GM19324 (cell line): Measurements from ENCODE around the gene ANGEL2.
"Not testable (repeated sequence)": the region's sequence is repeated elsewhere in the genome, so short reads cannot be mapped to it uniquely, and the experiment has no call there.

ENCODE experiments used
- ATAC-seq: cut with Tn5 transposase; IDR thresholded peaks from one replicate; pipeline ENCODE4 v1.9.1; 2021; ENCODE audit warnings: mild to moderate bottlenecking, moderate library complexity; ENCODE audit not compliant: unreplicated experiment, low FRiP score

Gene ANGEL2

DNA sequence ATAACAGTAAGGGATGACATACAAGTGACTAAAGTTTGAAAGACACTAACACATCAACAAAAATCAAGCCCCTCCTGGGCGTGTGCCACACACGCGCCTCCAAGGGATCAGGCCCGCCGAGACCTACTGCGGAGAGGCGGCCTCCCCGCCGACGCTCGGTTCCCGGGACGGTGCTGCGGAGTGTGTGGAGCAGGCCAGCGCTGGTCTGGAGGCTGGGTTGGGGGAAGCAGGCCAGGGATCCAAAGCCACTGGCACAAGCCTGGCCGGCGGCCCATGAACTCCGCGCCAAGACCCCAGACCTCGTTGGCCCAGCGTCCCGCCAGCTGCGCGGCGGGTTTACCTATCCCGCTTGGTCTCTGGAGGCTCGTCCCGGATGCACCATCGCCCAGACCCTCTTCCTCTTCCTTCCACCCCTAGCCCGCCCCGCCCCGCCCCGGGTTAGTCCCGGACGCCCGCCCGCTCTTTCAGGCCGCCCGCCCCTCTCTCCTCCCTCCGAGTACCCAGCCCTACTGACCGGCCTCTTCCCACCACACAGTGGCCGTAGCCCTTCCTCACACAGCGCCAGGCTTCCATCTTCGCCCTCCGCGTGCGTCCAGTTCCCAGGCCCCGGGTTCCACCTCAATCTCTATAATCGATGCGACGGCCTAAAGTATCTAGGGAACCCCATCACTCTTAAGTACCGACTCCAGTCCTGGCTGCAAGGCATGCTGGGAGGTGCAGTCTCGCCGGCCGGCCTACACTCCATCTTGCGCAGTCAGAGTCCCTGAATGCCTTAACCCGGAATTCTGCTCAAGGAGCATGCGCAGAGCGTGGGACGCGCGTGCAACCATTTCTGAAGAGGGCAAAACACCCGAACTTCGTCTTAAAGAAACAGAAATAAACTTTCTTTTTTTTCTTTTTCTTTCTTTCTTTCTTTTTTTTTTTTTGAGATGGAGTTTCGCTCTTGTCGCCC, at the start of gene ANGEL2:
Gene ANGEL2 (minus strand): TSS at position 769 of the 952 bp plus-strand sequence. CDS start 196 bp downstream, at position 573.
- ATAC-seq = peak; percentile 96

DNA sequence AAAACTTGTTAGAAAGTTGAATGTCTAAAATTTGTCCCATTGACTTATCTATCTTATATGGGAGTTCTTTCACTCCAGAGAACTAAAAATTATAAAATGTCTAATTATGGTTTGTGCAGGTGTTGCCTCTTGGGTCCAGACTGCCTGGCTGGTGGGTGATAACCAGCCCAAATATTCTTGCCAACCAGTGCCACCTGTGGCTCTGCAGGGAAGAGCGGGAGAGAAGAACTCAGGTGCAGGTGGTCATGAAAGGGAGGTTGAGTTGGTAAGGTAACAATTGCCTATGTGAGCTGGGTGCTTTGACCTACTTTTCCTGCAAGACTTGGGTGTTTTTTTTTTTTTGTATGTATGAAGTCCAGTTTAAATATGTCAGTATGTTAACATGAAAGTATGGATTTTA, 45.6 kb upstream of the ANGEL2 start:
- no peak for ATAC-seq

- ATAC-seq = no peak
Observed at GRCh38 chr1:213060836-213061235, 45.2 kb upstream of the ANGEL2 start.

DNA sequence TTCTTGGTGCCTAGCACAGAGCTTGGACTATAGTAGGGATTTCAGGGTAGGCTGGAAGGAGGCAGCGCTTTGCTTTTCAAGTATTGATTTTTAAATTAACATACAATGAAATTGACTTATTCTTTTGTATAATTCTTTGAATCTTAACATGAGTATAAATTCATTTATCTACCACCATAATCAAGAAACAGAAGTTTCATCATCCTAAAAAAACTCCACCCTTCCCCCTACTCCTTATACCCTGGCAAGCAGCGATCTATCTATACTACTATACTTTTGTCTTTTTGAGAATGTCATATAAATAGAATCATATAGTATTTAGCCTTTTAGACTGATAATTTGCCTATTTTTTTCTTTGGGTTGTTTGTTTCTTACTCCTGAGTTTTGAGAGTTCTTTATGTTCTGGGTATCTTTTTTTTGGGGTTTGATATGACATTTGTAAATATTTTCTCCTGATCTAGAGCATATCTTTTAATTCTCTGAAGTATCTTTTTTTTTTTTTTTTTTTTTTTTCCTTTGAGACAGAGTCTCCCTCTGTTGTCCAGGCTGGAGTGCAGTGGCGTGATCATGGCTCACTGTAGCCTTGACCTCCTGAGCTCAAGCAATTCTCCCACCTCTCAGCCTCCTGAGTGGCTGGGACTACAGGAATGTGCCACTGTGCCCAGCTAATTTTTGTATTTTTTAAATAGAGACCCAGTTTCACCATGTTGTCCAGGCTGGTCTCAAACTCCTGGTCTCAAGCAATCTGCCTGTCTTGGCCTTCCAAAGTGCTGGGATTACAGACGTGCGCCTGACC, 41.8 kb upstream of the ANGEL2 start:
- ATAC-seq = no peak

DNA sequence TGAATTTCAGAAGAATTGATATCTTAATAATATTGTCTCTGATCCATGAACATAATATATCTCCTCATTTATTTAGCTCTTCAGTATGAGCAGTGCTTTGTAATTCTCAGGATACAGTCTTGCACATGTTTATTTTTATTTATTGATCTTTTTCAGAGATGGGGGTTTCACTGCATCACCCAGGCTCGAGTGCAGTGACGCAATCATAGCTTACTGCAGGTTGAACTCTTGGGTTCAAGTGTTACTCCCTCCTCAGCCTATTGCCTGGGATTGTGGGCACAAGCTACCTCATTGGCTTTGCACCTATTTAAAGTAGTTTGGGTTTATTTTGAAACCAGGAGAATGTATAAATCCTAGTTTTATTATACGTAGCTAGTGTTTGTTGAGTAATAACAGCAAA, 40.1 kb upstream of the ANGEL2 start:
- ATAC-seq = no peak

DNA sequence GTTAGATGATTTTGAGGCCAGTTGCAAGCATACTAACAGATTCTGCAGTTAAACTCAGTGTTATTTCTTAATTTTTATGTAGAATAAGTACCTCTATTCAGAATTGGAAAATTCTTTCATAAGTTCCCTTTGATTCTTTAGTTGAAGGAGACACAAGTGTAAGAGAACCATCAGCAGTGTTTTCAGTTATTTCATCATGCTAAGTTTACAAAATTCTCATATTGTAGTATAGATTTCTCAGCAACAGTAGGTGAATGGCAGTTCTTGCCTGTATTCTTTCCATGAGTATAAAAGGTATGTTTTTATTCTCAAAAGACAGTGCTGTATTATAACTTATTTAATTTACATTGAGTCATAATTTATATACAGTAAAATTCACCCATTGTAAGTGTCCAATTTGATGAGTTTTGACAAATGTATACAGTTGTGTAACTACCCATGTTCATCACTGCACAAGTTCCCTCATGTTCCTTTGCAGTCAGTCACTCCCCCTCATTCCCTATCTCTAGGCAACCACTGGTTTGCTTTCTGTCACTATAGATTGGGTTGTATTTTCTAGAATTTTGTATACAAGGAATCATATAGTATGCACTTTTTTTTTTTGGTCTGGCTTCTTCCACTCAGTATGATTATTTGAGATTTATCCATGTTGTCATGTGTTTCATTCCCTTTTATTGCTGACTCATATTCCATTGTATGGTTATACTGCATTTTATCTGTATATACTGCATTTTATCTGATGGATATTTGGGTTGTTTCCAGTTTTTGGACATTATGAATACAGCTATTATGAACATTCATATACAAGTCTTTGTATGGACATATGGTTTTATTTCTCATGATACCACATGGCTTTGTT, 39.3 kb upstream of the ANGEL2 start:
- ATAC-seq = no peak

DNA sequence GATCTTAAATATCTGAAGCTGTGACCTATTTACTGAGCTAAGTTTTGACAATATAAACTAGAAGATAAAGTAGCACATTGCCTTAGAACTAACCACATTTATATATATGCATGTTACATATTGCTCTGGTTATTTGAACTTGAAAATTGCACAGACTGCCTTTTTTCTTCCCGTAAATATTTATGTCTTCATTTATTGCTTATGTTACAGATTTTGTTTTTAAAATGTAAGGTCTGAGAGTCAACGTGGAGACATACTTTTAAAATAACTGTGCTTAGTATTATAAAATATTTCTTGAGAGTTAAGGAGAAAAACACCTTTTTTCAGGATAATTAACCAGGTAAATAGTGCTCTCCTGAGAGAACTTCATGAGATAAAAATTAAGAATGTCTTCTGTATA, 38.5 kb upstream of the ANGEL2 start:
- ATAC-seq = no peak

- ATAC-seq = no peak
Observed at GRCh38 chr1:213053455-213053854, 37.8 kb upstream of the ANGEL2 start.

DNA sequence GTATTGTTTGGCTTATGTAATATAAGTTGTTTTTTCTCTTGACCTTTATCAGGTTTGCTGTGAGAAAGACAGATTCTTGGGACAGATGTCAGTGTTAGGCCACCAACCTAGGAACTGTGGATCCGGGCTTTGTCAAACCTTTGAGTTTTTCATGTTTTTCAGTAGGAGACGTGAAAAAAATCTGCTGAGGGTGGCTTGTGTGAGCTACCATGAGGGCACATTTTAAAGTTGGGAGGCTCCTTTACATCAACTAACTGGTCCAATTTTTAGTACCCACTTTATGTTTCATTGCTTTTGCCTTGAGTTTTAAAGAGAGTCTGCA, 36.2 kb upstream of the ANGEL2 start:
- no peak for ATAC-seq

GRCh38 chr1:213051127-213051880, 35.6 kb upstream of the ANGEL2 start, which contains the start of gene RPS6KC1:
RPS6KC1 (plus strand) TSS chr1:213051241; CDS start chr1:213051405, 164 bp downstream.
- ATAC-seq = peak; percentile 98

DNA sequence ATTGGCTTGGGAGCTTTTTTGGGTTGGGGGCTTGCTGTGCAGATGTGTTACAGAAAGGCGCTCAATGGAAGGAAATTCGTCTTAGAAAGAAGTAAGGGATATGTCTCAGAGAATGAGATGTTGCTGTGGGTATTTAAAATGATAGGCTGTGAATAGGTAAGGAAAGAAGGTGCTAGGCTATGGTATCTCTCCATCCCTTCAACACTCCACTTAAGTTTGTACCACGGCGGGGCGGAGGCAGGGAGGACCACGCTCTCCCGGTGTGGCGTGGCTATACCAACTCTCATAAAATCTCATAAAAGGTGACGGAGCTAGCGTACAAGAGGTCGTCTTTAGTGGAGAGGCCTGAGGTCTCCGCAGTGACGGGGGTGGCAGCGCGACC, 35.1 kb upstream of the ANGEL2 start:
- ATAC-seq = no peak

- ATAC-seq = no peak
Observed at GRCh38 chr1:213049232-213049631, 33.6 kb upstream of the ANGEL2 start.

- ATAC-seq = not testable (repeated sequence)
Observed at GRCh38 chr1:213045321-213046226, 29.9 kb upstream of the ANGEL2 start.

DNA sequence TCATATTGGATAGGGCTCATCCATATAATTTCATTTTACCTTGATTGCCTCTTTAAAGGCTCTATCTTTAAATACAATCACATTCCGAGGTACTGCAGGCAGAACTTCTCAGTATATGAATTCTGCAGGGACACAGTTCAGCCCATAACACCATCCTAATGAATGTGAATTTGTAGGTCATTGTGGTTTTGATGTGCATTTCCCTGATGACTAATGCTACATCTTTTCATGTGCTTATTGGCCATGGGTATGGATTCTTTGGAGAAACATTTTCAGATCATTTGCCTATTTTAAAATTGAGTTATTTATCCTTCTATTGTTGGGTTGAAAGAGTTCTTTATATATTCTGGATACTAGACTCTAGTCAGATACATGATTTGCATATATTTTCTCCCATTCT, 25.8 kb upstream of the ANGEL2 start:
- ATAC-seq = no peak

GRCh38 chr1:213035573-213035972, 19.9 kb upstream of the ANGEL2 start:
- ATAC-seq = no peak

GRCh38 chr1:213034713-213035112, 19.0 kb upstream of the ANGEL2 start:
- ATAC-seq = no peak

DNA sequence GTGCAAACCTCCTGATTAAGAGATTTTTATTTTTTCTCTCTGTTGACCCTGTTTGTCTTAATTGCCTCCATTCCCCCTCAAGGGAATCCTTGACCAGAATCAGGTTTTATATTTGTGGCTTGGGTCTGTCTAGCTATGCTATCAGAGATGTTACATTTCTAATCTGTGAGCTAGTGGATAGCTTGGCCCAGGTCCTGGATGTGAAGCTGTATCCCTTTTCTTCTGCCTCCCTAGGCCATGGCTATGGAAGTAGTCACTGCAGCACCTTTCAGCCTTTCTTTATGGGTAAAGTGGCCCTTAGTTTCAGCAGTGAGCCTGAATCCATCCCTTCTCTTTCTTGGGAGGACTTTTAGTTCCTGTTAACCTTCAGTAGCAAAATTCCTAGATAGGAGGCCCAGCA, 17.0 kb upstream of the ANGEL2 start:
- no peak for ATAC-seq

DNA sequence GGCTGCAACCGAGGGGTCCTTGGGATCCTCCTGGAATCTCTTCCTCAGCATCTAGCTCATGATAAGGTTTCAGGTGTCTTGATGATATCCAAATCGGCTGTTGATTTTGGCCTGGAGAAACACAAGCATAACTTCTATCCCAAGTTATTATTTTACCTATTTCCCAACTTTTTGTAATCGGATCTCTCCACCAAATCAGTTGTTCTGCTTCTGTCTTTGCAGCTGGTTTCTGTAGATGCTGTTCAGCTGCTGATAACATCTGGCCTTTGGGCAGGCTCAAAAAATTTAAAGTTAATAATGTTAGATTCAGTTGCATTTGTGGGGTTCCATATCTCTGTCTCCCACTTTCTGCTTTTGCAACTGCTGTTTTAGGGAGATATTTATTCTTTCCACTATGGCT, 11.4 kb upstream of the ANGEL2 start:
- not testable (repeated sequence) for ATAC-seq

GRCh38 chr1:213020016-213020415, 4.3 kb upstream of the ANGEL2 start:
- no peak for ATAC-seq
